Activated naive CD4-positive, alpha-beta T cell treated with anti-CD3 and anti-CD28 coated beads, Interleukin-2, amount 50 U/mL, for 16 hours (primary cell): Measurements from ENCODE around the gene RNF220.

Experiments
- DNase-seq: peaks from one replicate; pipeline ENCODE4 v3.0.0-alpha.2; 2020

Gene RNF220

GRCh38 chr1:44407430-44408211, 2.6 kb downstream of the RNF220 start:
- DNase-seq = no peak

GRCh38 chr1:44408212-44408582, 3.1 kb downstream of the RNF220 start:
- no peak for DNase-seq

- DNase-seq = no peak
Measured at GRCh38 chr1:44408632-44409602, 3.9 kb downstream of the RNF220 start.

GRCh38 chr1:44409757-44410156, 4.7 kb downstream of the RNF220 start:
- DNase-seq = no peak

GRCh38 chr1:44411861-44412260, 6.8 kb downstream of the RNF220 start:
- DNase-seq = no peak

GRCh38 chr1:44412601-44413000, 7.5 kb downstream of the RNF220 start:
- DNase-seq = no peak

GRCh38 chr1:44413740-44414139, 8.7 kb downstream of the RNF220 start:
- no peak for DNase-seq

GRCh38 chr1:44415013-44415412, 10.0 kb downstream of the RNF220 start:
- DNase-seq = no peak

GRCh38 chr1:44416408-44416807, 11.4 kb downstream of the RNF220 start:
- DNase-seq = no peak

GRCh38 chr1:44417351-44418021, 12.4 kb downstream of the RNF220 start:
- DNase-seq = no peak

- no peak for DNase-seq
Measured at GRCh38 chr1:44418022-44418673, 13.1 kb downstream of the RNF220 start.

- no peak for DNase-seq
Measured at GRCh38 chr1:44419901-44420300, 14.8 kb downstream of the RNF220 start.

GRCh38 chr1:44420535-44420934, 15.5 kb downstream of the RNF220 start:
- DNase-seq = no peak

GRCh38 chr1:44421446-44421884, 16.4 kb downstream of the RNF220 start:
- no peak for DNase-seq

- DNase-seq = no peak
Measured at GRCh38 chr1:44422161-44422560, 17.1 kb downstream of the RNF220 start.

GRCh38 chr1:44423591-44424537, 18.8 kb downstream of the RNF220 start:
- DNase-seq = no peak

- no peak for DNase-seq
Measured at GRCh38 chr1:44424747-44425146, 19.7 kb downstream of the RNF220 start.

GRCh38 chr1:44425341-44426082, 20.5 kb downstream of the RNF220 start:
- no peak for DNase-seq

- DNase-seq = no peak
Measured at GRCh38 chr1:44431861-44432260, 26.8 kb downstream of the RNF220 start.

- DNase-seq = no peak
Measured at GRCh38 chr1:44433209-44433608, 28.2 kb downstream of the RNF220 start.
